IgD-negative memory B cell (primary cell): ENCODE data around the gene CABLES2. TPM values are rescaled to one million over a fixed set of nuclear protein-coding genes. Genes with fewer than 3 reads are reported as not detected.
"Not testable (repeated sequence)": the region's sequence is repeated elsewhere in the genome, so short reads cannot be mapped to it uniquely, and the experiment has no call there.

ENCODE experiments used
- H3K27ac Mint-ChIP-seq, 3 donors: one replicate each; pipeline ENCODE4 v1.8.0; 2020 to 2022; ENCODE audit warnings: mild to moderate bottlenecking in 3 of 3, mixed read lengths in 3 of 3, moderate library complexity in 1 of 3
- H3K27me3 Mint-ChIP-seq: one replicate; pipeline ENCODE4 v1.8.0; 2021; ENCODE audit warnings: mixed read lengths
- H3K36me3 Mint-ChIP-seq: one replicate; pipeline ENCODE4 v1.8.0; 2020; ENCODE audit warnings: mild to moderate bottlenecking, mixed read lengths
- H3K4me1 Mint-ChIP-seq, 3 donors: one replicate each; pipeline ENCODE4 v1.8.0; 2020 to 2022; ENCODE audit warnings: mixed read lengths in 3 of 3, mild to moderate bottlenecking in 1 of 3
- H3K4me3 Mint-ChIP-seq, 4 donors: one replicate each; pipeline ENCODE4 v1.8.0; 2020 to 2022; ENCODE audit warnings: mild to moderate bottlenecking in 4 of 4, mixed read lengths in 4 of 4, moderate library complexity in 3 of 4
- H3K9me3 Mint-ChIP-seq, 3 donors: one replicate each; pipeline ENCODE4 v1.8.0; 2020 to 2021; ENCODE audit warnings: mixed read lengths in 3 of 3, mild to moderate bottlenecking in 1 of 3
- polyA plus RNA-seq: library from polyadenylated mRNA; unstranded; fragments of 300-500 nt; fragmentation: Illumina TruSeq; gene quantifications from one replicate; pipeline ENCODE4 v1.2.3, GENCODE V29; 2021

The CABLES2 gene
- polyA plus RNA-seq, 1 donor from 2014 or later = 1.1 TPM

DNA sequence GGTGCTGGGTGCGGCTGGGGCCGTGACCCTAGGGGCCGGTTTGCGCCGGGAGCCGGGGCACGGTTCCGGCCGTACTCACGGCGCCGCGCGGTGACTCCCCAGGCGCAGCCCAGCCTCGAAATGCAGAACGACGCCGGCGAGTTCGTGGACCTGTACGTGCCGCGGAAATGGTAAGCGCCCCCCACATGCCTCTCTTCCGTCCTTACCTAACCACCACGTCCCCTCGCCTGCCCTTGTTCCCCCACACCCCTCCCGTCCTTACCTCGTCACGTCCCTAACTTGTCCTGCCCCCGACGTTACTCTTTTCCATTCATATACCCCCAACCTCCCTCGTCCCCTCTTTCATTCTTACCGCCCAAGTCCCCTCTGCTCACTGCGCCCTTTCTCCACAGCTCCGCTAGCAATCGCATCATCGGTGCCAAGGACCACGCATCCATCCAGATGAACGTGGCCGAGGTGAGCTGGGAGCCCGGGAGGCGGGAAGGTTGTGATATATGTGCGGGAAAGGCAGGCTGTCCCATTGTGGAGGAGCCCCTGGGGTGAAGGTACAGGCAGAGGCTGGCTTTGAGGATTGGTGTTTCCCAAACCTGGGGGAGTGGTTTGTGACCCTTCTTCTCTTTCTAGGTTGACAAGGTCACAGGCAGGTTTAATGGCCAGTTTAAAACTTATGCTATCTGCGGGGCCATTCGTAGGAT lies 19.7 kb downstream of the CABLES2 start:
- Mint-ChIP-seq H3K9me3 (no peaks in the 10 kb centered on the region), H3K36me3 (no peaks in the 10 kb centered on the region), H3K4me3 (peak overlapping the region; percentile 91 to 99 (median 94)), H3K27ac (peak overlapping the region; percentile 63 to 96 (median 94)), H3K27me3 (no peaks in the 10 kb centered on the region), H3K4me1 (peaks cover 20 to 30% (median 25%) of the 10 kb centered on the region in 3 donors)

DNA sequence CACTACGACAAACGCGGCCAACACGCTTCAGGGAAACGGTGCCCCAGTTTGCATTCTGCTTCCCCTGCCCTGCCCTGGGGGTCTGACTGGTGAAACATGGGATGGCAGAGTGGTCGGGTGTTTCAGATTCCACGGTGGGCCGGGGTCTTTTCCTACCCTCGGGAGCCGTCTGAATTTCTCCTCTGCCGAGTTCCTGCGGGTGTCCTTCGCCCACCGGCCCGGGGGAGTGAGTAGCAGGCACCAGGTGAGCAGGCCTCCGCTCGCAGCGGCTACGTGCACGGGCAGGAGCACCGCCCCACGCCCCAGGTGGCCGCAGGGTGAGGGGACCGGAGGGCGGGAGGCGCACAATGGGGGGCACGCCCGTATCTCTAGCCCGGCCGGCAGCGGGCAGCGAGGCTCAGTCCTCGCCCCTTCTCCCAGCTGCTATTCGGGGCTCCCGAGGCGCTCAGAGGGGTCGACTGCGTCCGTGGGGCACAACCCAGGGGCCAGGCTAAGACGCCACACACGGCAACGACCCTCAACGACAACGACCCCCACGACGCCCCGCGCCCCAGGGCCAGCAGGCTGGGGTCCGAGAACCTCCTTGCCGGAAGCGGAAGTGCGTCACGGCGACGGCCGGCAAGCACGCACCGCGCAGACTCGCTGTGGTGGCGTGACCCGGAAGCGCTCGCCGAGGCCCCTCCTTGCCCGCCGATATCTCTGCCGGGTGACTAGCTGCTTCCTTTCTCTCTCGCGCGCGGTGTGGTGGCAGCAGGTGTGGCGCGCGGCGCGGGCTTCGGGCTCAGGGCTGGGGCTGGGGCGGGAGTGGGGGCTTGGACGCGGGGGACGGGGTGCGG lies 20.5 kb downstream of the CABLES2 start, which contains the start of gene RPS21:
Gene RPS21, plus strand, starts transcription at position 721 of the 836 bp plus-strand sequence. CDS start 236 bp downstream, outside the sequence.
- peak within 1 kb of the TSS; percentile 91 to 99 (median 94) for H3K4me3 Mint-ChIP-seq
- H3K4me1 Mint-ChIP-seq = peaks cover 20 to 36% (median 27%) of the 10 kb centered on the region in 3 donors
- H3K27ac Mint-ChIP-seq = peak within 1 kb of the TSS; percentile 93 to 96 (median 94)
- H3K9me3 Mint-ChIP-seq = peaks cover 0 to 3% (median 0%) of the 10 kb centered on the region in 3 donors
- H3K36me3 Mint-ChIP-seq = peaks cover 3% of the 10 kb centered on the region
- H3K27me3 Mint-ChIP-seq = no peaks in the 10 kb centered on the region

DNA sequence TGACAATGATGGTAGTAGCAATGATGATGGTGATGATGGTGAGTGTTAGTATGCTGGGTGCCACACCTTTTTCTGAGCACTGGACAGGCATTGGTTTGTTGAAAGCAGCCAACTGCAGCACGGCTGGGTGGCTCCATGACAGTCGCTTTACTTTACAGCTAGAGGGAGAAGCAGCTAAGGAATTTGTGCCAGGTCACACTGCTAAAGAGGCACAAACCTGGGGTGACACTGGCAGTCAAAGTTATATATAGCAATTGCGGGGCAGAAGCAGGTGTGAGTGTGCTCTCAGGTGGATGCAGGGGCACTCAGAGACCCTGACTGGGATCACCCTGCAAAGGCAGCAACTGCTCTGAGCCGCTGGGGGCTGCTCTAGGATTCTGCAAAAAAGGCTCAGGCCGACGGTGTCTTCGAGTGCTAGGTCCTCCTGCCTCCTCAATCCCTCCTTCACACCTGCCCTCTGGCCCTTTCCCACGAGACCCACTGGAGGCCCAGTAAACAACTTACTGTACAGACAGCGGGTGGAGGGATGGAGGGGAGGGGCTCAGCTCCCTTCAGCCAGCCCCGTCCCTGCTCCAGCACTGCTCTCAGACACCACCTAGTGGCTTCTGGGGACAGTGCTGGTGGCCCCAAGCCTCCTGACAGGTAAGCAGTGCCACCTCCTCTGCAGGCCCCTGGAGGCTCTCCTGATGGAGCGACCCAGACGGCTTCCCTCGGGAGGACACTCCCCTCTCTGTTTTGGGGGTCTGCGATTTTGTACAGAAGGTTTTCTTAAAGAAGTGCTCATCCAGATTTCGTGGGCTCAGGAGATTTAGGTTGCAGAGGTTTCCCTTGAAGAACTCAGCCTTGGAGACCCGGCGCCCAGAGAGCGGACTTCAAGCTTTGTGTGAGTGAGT lies 24.5 kb downstream of the CABLES2 start:
- H3K27me3 Mint-ChIP-seq = no peaks in the 10 kb centered on the region
- H3K27ac Mint-ChIP-seq = peak overlapping the region in 2 of 3 donors; percentile 86 to 91
- peak overlapping the region in 3 of 4 donors; percentile 30 to 95 (median 57) for H3K4me3 Mint-ChIP-seq
- H3K9me3 Mint-ChIP-seq = peaks cover 0 to 3% (median 0%) of the 10 kb centered on the region in 3 donors
- peaks cover 3% of the 10 kb centered on the region for H3K36me3 Mint-ChIP-seq
- peaks cover 20 to 26% (median 23%) of the 10 kb centered on the region in 3 donors for H3K4me1 Mint-ChIP-seq

DNA sequence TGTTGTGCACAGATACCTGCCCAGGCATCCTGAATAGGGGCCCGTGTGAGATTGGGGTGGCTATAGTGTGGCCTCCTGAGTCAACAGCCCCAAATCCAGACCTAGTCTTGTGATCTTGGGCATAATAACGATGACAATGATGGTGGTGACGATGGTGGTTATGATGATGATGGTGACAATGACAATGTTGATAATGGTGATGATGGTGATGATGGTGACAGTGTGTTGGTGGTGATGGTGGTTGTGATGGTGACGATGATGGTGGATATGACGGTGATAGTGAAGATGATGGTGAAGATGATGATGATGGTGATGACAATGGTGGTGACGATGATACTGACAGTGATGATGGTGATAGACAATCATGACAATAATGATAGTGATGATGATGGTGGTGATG lies 25.2 kb downstream of the CABLES2 start:
- H3K27me3 Mint-ChIP-seq = no peaks in the 10 kb centered on the region
- H3K27ac Mint-ChIP-seq = no peak overlapping the region
- H3K9me3 Mint-ChIP-seq = peaks cover 0 to 3% (median 0%) of the 10 kb centered on the region in 3 donors
- peaks cover 18 to 25% (median 18%) of the 10 kb centered on the region in 3 donors for H3K4me1 Mint-ChIP-seq
- peak overlapping the region in 1 of 4 donors; percentile 4 for H3K4me3 Mint-ChIP-seq
- peaks cover 3% of the 10 kb centered on the region for H3K36me3 Mint-ChIP-seq

DNA sequence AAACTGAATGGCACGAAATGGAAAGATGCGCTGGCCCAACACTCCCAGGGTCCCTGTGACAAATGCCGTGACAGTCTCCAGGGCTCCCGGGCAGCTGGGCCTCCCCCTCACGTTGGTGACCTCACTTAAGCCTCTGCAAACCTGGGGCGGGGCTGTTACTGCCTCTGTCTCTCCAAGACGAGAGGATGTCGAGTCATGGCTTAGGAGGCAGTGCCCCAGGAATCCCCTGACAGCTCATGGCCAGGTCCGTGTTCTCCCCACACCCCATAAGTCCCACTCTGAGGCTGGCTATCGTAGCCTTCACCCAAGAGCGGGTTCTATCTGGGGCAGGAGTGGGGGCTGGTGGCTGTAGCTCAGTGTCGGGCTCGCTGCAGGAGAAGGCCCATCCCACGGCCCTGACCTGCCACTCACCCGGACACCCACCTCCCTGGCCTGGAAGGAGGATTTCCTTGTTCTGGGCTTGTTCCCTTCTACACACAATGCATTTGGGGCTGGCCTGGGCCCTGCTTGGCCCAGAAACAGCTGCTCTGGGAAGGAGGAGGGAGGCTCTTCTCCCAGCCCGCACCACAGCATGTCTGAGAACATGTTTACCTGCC lies 25.8 kb downstream of the CABLES2 start:
- Mint-ChIP-seq H3K36me3 (peaks cover 3% of the 10 kb centered on the region), H3K27me3 (no peaks in the 10 kb centered on the region), H3K4me1 (peaks cover 16 to 24% (median 17%) of the 10 kb centered on the region in 3 donors), H3K27ac (no peak overlapping the region), H3K4me3 (no peak overlapping the region), H3K9me3 (peaks cover 0 to 3% (median 0%) of the 10 kb centered on the region in 3 donors)

DNA sequence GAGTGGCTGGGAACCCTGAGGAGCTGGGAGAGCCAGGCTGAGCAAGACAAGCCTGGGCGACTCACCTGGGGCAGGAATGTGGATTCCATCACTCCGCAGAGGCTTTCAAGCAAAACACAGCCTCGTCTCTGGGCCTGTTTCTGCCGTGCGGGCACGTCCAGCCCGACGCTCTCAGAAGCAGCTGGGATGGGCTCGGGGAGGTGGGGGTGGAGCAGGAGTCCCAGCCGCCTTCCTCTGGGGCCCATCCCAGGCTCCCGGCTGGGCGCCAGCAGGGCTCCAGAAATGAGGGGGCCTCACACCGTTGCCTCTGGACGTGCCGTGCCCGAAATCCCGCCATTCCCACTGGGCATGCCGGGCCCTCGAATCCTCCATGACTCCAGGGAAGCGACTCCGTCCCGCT lies 28.9 kb downstream of the CABLES2 start:
- no peak overlapping the region for H3K4me3 Mint-ChIP-seq
- peaks cover 0 to 3% (median 0%) of the 10 kb centered on the region in 3 donors for H3K9me3 Mint-ChIP-seq
- H3K4me1 Mint-ChIP-seq = peaks cover 6 to 12% (median 10%) of the 10 kb centered on the region in 3 donors
- H3K36me3 Mint-ChIP-seq = peaks cover 3% of the 10 kb centered on the region
- H3K27me3 Mint-ChIP-seq = no peaks in the 10 kb centered on the region
- H3K27ac Mint-ChIP-seq = no peak overlapping the region

DNA sequence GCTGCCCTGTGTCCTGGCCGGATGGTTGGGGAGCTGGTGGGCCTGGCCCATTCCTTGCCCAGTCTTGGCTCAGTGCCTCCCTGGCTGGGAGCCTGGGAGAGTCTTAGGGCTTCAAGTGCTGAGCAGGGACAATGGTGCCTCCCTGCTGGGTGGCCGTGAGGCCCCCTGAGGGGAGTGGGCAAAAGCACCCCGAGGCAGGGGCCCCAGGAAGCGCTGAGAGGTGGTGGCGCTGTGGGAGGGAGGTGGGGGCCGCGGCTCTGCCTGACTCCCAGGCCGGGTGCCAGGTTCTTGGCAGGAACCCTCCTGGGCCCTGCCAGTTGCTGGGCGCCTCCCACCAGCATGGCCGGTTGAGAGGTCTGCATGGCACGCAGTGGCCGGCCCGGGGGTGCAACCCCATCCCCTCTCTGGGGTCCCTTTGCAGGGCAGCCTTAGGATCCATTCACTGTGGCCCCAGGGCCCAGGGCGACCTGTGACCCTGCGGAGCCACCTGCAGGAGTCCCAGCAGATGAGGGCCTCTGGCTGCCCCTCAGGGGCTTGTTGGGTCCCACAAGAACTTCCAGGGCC lies 29.4 kb downstream of the CABLES2 start:
- H3K4me3 Mint-ChIP-seq = no peak overlapping the region
- peaks cover 4 to 9% (median 6%) of the 10 kb centered on the region in 3 donors for H3K4me1 Mint-ChIP-seq
- H3K36me3 Mint-ChIP-seq = peaks cover 3% of the 10 kb centered on the region
- H3K27me3 Mint-ChIP-seq = no peaks in the 10 kb centered on the region
- H3K9me3 Mint-ChIP-seq = peaks cover 0 to 3% (median 0%) of the 10 kb centered on the region in 3 donors
- no peak overlapping the region for H3K27ac Mint-ChIP-seq

DNA sequence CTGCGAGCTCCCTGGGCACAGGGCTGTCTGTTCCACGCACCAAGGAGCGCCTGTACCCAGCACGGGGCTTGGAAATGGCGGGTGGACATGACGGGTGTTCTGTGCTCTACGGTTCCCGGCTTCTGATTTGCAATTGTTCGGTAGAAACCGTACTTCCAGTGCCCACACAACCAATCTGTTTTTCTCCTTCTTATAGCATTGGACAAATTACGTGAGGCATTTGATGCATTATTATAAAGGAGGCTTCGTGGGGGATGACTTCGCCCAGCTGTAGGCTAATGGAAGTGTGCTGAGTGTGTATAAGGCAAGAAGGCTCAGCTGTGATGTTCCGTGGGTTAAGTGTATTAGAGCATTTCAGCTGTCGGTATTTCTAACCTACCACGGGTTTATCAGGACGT lies 30.0 kb downstream of the CABLES2 start:
- Mint-ChIP-seq H3K27ac (peak overlapping the region in 1 of 3 donors; percentile 53), H3K9me3 (peaks cover 0 to 3% (median 0%) of the 10 kb centered on the region in 3 donors), H3K4me1 (peaks cover 2 to 5% (median 3%) of the 10 kb centered on the region in 3 donors), H3K4me3 (no peak overlapping the region), H3K36me3 (peaks cover 3% of the 10 kb centered on the region), H3K27me3 (no peaks in the 10 kb centered on the region)

DNA sequence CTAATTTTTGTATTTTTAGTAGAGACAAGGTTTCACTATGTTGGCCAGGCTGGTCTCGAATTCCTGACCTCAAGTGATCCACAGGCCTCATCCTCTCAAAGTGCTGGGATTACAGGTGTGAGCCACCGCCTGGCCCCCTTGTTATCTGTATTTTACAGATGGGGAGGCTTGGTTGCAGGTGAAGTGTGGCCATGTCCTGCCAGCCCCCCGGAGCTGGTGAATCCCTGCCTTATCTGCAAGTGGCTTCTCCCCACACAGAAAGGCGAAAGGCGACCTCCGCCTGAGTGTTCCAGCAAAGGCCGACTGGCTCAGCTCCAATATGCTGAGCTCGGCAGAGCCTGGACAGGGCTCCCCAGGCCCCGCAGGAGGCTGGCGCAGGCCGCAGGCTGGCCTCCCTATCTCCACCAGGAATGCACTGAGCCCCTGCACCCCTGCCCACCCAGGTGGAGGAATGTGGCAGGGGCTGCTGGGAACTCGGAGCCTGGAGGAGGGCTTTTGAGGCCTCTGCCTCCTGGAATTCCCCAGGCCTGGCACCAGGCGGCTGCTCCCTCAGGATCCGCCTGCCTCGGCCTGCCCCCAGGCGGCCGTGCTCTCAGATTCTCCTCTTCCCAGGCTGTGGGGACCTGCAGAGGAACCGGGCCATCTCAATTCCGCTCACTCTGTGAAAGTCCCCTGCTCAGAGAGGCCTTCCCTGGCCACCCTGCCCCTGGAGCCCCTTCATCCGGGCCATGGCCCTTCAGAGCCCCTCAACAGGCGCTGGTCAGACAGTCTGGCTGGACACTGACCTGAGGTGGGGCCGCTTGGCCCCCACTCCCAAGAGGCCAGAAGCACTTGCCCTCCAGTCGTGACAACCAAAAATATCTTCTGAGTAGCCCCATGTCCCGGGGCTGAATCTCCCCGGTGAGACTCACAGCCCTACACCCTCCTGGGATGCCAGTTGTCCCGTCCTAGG lies 30.7 kb downstream of the CABLES2 start:
- peaks cover 0 to 5% (median 0%) of the 10 kb centered on the region in 3 donors for H3K4me1 Mint-ChIP-seq
- no peaks in the 10 kb centered on the region for H3K9me3 Mint-ChIP-seq
- no peaks in the 10 kb centered on the region for H3K27me3 Mint-ChIP-seq
- H3K4me3 Mint-ChIP-seq = peak overlapping the region in 1 of 4 donors; percentile 33
- H3K27ac Mint-ChIP-seq = no peak overlapping the region
- no peaks in the 10 kb centered on the region for H3K36me3 Mint-ChIP-seq

DNA sequence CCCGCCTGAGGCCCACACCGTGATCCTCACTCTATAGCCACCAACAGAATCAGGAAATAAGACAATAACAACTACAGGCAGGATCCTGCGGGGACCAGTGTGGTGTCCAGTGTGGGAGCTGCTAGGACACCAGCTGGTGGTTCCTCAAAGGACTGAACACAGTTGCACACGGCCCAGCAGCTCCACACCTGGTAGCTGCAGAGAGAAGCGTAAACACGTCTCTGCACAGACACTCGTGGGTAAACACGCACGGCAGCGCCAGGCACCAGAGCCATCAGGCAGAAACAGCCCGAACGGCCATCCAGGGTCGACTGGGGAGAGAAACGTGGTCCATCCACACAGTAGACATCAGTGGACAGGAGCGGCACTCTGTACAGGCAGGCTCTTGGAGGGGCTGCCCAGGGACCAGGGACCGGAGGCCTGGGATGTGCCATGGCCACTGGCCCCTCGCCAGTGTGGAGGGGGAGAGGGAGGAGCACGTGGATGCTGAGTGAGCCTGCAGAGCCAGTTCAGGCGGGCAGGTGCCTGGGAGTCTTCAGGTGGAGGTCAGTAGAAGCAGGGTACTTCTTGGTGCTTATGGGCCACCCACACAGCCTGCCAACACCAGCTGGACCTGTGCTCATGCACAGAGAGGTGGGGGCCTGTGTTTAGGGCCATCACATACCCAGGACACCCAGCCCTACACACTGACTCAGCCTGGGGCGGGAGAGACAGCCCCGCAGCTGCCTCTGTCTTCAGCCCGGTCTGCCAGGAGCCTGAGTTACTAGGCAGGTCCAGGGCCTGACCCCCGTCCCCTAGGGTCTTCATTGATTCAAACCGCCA lies 32.5 kb downstream of the CABLES2 start:
- Mint-ChIP-seq H3K27ac (peak overlapping the region in 1 of 3 donors; percentile 56), H3K36me3 (no peaks in the 10 kb centered on the region), H3K4me1 (peaks cover 0 to 5% (median 0%) of the 10 kb centered on the region in 3 donors), H3K4me3 (peak overlapping the region in 1 of 4 donors; percentile 82), H3K27me3 (peaks cover 4% of the 10 kb centered on the region), H3K9me3 (no peaks in the 10 kb centered on the region)

DNA sequence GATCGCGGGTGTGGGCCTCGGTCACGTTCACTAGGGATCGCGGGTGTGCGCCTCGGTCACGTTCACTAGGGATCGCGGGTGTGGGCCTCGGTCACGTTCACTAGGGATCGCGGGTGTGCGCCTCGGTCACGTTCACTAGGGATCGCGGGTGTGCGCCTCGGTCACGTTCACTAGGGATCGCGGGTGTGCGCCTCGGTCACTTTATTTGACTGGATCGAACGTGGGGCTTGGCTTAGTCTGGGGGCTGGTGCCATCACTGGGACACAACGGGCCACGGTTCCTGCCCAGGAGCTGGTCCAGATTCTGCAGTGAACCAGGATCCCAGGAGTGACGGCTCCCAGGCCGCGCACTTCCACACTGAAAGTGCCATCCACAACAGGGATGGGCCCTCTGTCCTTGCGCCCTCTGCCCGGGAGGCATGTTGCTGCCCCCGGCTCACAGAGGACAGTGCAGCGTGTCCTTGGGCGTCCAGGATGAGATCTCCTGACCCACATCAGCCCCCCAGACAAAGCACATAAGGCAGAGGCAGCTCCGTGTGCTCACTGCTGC lies 33.4 kb downstream of the CABLES2 start:
- H3K4me3 Mint-ChIP-seq, H3K4me1 Mint-ChIP-seq, H3K36me3 Mint-ChIP-seq, H3K9me3 Mint-ChIP-seq: not testable (repeated sequence)
- H3K27me3 Mint-ChIP-seq = peaks cover 11% of the 10 kb centered on the region
- H3K27ac Mint-ChIP-seq = peak overlapping the region in 1 of 3 donors; percentile 56
